Caki2 (cell line): ENCODE measurements around the gene DLX2. TPM values are rescaled to one million over a fixed set of nuclear protein-coding genes. Genes with fewer than 3 reads are reported as not detected.
"Not testable (repeated sequence)": the region's sequence is repeated elsewhere in the genome, so short reads cannot be mapped to it uniquely, and the experiment has no call there.

Source experiments
- DNase-seq: peaks from one replicate; pipeline ENCODE4 v3.0.0-alpha.2; 2015; ENCODE audit warnings: low read depth
- in situ Hi-C: cut with HindIII; loops from 2 replicates; pipeline ENCODE4 v1.10.0; 2016; ENCODE audit warnings: low sequenced_read_pairs, low pct_unique_long_range_greater_than_20kb, mixed read lengths
- total RNA-seq: library from RNA; depleted of rRNA; stranded (reverse); fragments of >200 nt; shearing (Covaris generic); gene quantifications from 2 replicates; pipeline ENCODE4 v1.2.3, GENCODE V29; 2014; ENCODE audit warnings: low replicate concordance; rRNA removed

Gene DLX2
- 1.4 TPM in 1 of 2 replicates, not detected in the other for total RNA-seq

- in situ Hi-C loops = no loop called here
- DNase-seq = peak; percentile 87
Observed at GRCh38 chr2:172102391-172103359, at the start of gene DLX2. Gene DLX2, minus strand, starts transcription at chr2:172102900. Its CDS starts 362 bp downstream, at chr2:172102538.

GRCh38 chr2:172147944-172148650 is 45.4 kb upstream of the DLX2 start:
- in situ Hi-C loops = no loop called here

GRCh38 chr2:172143817-172144216 is 41.1 kb upstream of the DLX2 start:
- DNase-seq = no peak
- in situ Hi-C loops = no loop called here

More at GRCh38 chr2:172147944-172148650, 45.4 kb upstream of the DLX2 start:
- no peak for DNase-seq

- in situ Hi-C loops, DNase-seq: not testable (repeated sequence)
Observed at GRCh38 chr2:172138727-172139126, 36.0 kb upstream of the DLX2 start.

GRCh38 chr2:172137943-172138342 is 35.2 kb upstream of the DLX2 start:
- no peak for DNase-seq
- in situ Hi-C loops = no loop called here

- in situ Hi-C loops = no loop called here
- DNase-seq = no peak
Observed at GRCh38 chr2:172137109-172137508, 34.4 kb upstream of the DLX2 start.

- DNase-seq = no peak
- in situ Hi-C loops = no loop called here
Observed at GRCh38 chr2:172135446-172135845, 32.7 kb upstream of the DLX2 start.

- in situ Hi-C loops = no loop called here
- DNase-seq = no peak
Observed at GRCh38 chr2:172134270-172134669, 31.6 kb upstream of the DLX2 start.

GRCh38 chr2:172131713-172132555 is 29.2 kb upstream of the DLX2 start:
- DNase-seq = no peak
- in situ Hi-C loops = no loop called here

GRCh38 chr2:172129404-172129803 is 26.7 kb upstream of the DLX2 start:
- no peak for DNase-seq
- in situ Hi-C loops = no loop called here

- in situ Hi-C loops = no loop called here
- no peak for DNase-seq
Observed at GRCh38 chr2:172128484-172128883, 25.8 kb upstream of the DLX2 start.

GRCh38 chr2:172120118-172120517 is 17.4 kb upstream of the DLX2 start:
- in situ Hi-C loops = no loop called here
- DNase-seq = no peak

- in situ Hi-C loops = no loop called here
- no peak for DNase-seq
Observed at GRCh38 chr2:172119089-172119488, 16.4 kb upstream of the DLX2 start.

GRCh38 chr2:172116107-172116506 is 13.4 kb upstream of the DLX2 start:
- DNase-seq = no peak
- in situ Hi-C loops = no loop called here

- in situ Hi-C loops = no loop called here
- no peak for DNase-seq
Observed at GRCh38 chr2:172114579-172114978, 11.9 kb upstream of the DLX2 start.

GRCh38 chr2:172114176-172114575 is 11.5 kb upstream of the DLX2 start:
- DNase-seq = not testable (repeated sequence)

GRCh38 chr2:172113617-172114016 is 10.9 kb upstream of the DLX2 start:
- in situ Hi-C loops = no loop called here

More at GRCh38 chr2:172114176-172114575, 11.5 kb upstream of the DLX2 start:
- in situ Hi-C loops = not testable (repeated sequence)

More at GRCh38 chr2:172113617-172114016, 10.9 kb upstream of the DLX2 start:
- peak; percentile 33 for DNase-seq
